MCF 10A (cell line): Measurements from ENCODE around the gene NUFIP1. TPM values are rescaled to one million over a fixed set of nuclear protein-coding genes. Genes with fewer than 3 reads are reported as not detected.

ENCODE experiments used
- BruUV-seq: library from RNA; stranded (reverse); fragments of 400-500 nt; replicated peaks from 2 replicates; lab custom pipeline; 2021; lab: Mats Ljungman, UMichigan
- CTCF ChIA-PET: fragments of 300-600 bp; sonication (Branson Sonifier 250); formaldehyde crosslinking; extraction: SDS; loops from one replicate; lab custom pipeline; 2021; ENCODE audit warnings: antibody characterized with exemption, inconsistent platforms; lab: Yijun Ruan, JAX
- POLR2A ChIA-PET: fragments of 300-600, 350-650 bp; sonication (Branson Sonifier 250); formaldehyde crosslinking; extraction: SDS; loops from one replicate; lab custom pipeline; 2020; ENCODE audit warnings: antibody characterized with exemption, inconsistent platforms; lab: Yijun Ruan, JAX
- DNase-seq: peaks from one replicate; pipeline ENCODE4 v3.0.0-alpha.2; 2018; ENCODE audit not compliant: unreplicated experiment
- H3K27ac Mint-ChIP-seq: one replicate; pipeline ENCODE4 v1.8.0; 2022; ENCODE audit warnings: mild to moderate bottlenecking, low read depth, mixed read lengths; ENCODE audit not compliant: unreplicated experiment
- H3K27me3 Mint-ChIP-seq: one replicate; pipeline ENCODE4 v1.8.0; 2022; ENCODE audit warnings: mixed read lengths; ENCODE audit not compliant: insufficient read depth, unreplicated experiment
- H3K36me3 Mint-ChIP-seq: one replicate; pipeline ENCODE4 v1.8.0; 2022; ENCODE audit warnings: mild to moderate bottlenecking, moderate library complexity, mixed read lengths; ENCODE audit not compliant: insufficient read depth, unreplicated experiment
- H3K4me1 Mint-ChIP-seq: one replicate; pipeline ENCODE4 v1.8.0; 2022; ENCODE audit warnings: mixed read lengths; ENCODE audit not compliant: insufficient read depth, unreplicated experiment
- H3K4me3 Mint-ChIP-seq: one replicate; pipeline ENCODE4 v1.8.0; 2022; ENCODE audit warnings: mild to moderate bottlenecking, moderate library complexity, mixed read lengths; ENCODE audit not compliant: unreplicated experiment
- H3K9me3 Mint-ChIP-seq: one replicate; pipeline ENCODE4 v1.8.0; 2022; ENCODE audit warnings: mixed read lengths; ENCODE audit not compliant: unreplicated experiment
- intact Hi-C: fragments of 100-400 bp; cut with micrococcal nuclease; formaldehyde crosslinking; loops from 2 replicates; pipeline ENCODE4 v1.14.1; 2022
- total RNA-seq: library from RNA; stranded (reverse); gene quantifications from 2 replicates; pipeline ENCODE4 v1.2.3, GENCODE V29; 2022
- TF ChIP-seq, protein P1 (sequence below): fragments of 200-600 bp; IDR thresholded peaks from one replicate; pipeline ENCODE4 v1.8.0; 2022; ENCODE audit warnings: antibody characterized with exemption, mild to moderate bottlenecking; ENCODE audit not compliant: unreplicated experiment

The NUFIP1 gene
- total RNA-seq, 1 experiment from 2014 or later, result 9.7 TPM

DNA sequence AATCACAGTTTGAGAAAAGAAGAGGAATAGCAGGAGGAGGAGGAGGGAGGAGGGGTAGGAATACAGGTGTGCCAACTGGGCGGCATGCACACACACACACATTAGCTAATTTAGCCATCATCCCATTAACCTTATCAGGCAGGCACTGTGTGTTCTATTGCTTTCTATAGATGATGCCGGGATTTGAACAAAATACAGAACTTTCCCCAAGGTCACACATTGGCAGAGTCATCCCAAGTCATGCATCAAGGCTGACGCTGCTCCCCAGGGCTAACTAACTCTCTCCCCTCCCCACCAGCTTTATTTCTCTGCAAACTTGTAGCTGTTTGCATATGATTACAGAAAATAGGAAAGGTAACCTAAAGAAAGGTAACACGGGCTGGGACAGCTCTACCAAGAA, 83.0 kb downstream of the NUFIP1 start:
- Mint-ChIP-seq H3K36me3 (no peaks in the 10 kb centered on the region), H3K27me3 (no peaks in the 10 kb centered on the region), H3K9me3 (no peaks in the 10 kb centered on the region), H3K4me3 (no peak overlapping the region), H3K27ac (no peak overlapping the region), H3K4me1 (peaks cover 7% of the 10 kb centered on the region)
- DNase-seq, result no peak
- TF ChIP-seq, protein P1, sequence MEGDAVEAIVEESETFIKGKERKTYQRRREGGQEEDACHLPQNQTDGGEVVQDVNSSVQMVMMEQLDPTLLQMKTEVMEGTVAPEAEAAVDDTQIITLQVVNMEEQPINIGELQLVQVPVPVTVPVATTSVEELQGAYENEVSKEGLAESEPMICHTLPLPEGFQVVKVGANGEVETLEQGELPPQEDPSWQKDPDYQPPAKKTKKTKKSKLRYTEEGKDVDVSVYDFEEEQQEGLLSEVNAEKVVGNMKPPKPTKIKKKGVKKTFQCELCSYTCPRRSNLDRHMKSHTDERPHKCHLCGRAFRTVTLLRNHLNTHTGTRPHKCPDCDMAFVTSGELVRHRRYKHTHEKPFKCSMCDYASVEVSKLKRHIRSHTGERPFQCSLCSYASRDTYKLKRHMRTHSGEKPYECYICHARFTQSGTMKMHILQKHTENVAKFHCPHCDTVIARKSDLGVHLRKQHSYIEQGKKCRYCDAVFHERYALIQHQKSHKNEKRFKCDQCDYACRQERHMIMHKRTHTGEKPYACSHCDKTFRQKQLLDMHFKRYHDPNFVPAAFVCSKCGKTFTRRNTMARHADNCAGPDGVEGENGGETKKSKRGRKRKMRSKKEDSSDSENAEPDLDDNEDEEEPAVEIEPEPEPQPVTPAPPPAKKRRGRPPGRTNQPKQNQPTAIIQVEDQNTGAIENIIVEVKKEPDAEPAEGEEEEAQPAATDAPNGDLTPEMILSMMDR, result no peak
- BruUV-seq, result no TSS peak
- POLR2A ChIA-PET, result interaction anchor here (1.2 to 1.9 kb wide), 2 partner anchors 9 to 10 kb away, joined by 5 read pairs; no protein-coding TSS in a partner anchor
- intact Hi-C loops, result no loop called here
- CTCF ChIA-PET, result interaction anchor here (1.6 kb wide), 1 partner anchor 10 kb away, joined by 4 read pairs; no protein-coding TSS in a partner anchor

DNA sequence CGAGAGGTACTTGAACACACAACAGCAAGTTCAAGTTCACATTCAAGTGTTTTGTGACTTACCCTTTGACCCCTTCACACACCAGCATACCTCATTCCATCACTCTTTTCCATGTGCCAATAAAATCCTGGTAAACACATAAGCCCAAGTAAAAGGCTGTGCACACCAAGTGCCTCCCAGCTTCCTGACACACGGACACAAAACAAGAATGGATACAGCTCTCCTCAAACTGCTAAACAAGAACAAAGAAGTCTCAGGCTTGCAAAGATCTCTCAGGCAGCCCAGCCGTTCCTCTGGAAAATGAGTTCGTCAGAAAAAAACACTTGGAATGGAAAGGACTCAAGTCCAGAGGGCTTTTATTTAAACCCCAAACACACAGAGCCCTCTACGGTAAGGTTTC, 83.7 kb downstream of the NUFIP1 start:
- Mint-ChIP-seq H3K4me3 (no peak overlapping the region), H3K27ac (no peak overlapping the region), H3K9me3 (no peaks in the 10 kb centered on the region), H3K4me1 (peaks cover 7% of the 10 kb centered on the region), H3K36me3 (no peaks in the 10 kb centered on the region), H3K27me3 (no peaks in the 10 kb centered on the region)
- TF ChIP-seq, protein P1, result no peak
- ChIA-PET CTCF (interaction anchor here (1.6 kb wide), 1 partner anchor 10 kb away, joined by 4 read pairs; no protein-coding TSS in a partner anchor), POLR2A (interaction anchor here (1.9 kb wide), 1 partner anchor 11 kb away, joined by 5 read pairs; no protein-coding TSS in a partner anchor)
- intact Hi-C loops, result no loop called here
- BruUV-seq, result no TSS peak
- DNase-seq, result no peak

DNA sequence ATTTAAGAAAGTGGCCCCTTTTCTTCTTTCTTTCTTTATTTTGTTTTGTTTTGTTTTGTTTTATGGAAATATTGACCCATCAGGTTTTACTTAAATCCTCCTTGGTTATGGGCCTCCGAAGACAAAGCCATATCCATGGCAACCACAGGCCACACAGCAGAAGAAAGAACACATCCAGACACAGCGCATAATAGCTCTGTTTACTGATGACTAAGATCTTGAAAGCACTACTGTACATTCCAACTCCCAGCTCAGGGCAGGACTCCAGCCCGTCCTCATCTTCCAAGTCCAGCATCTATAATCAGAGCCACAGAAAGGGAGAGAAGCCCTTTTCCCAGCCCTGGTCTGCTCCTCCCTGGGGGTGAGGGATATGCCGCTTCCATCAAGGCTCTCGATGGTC, 84.3 kb downstream of the NUFIP1 start:
- CTCF ChIA-PET, result no interaction called here
- peak; percentile 38 for DNase-seq

DNA sequence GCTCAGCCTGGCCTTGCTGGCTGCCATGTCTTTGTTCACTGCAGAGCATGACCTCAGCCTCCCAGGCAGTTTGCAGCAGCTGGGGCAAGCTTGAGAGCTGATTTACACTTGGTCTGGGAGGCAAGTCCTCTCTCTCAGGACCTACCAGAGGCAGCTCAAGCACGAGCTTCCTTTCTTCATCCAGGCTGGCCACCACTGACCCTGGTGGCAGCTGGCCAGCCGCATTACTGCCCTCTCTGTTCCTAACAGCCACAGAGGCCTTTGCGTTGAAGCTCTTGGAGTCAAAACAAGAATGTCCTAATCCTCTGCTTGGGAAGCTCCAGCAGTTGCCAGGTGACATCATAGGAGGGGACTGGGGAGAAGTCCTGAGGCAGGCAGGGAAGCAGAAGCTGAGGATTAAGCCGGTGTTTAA, 85.7 kb downstream of the NUFIP1 start:
- Mint-ChIP-seq H3K36me3 (peaks cover 1% of the 10 kb centered on the region), H3K9me3 (no peaks in the 10 kb centered on the region), H3K27ac (no peak overlapping the region), H3K4me1 (peaks cover 7% of the 10 kb centered on the region), H3K4me3 (no peak overlapping the region), H3K27me3 (no peaks in the 10 kb centered on the region)
- CTCF ChIA-PET, result interaction anchor here (0.6 kb wide), 1 partner anchor 335 kb away, joined by 4 read pairs; no protein-coding TSS in a partner anchor
- no TSS peak for BruUV-seq
- DNase-seq, result no peak
- TF ChIP-seq, protein P1, result no peak
- intact Hi-C loops, result no loop called here
- POLR2A ChIA-PET, result no interaction called here

More for the DNA sequence above, 84.3 kb downstream of the NUFIP1 start:
- TF ChIP-seq, protein P1, result no peak
- Mint-ChIP-seq H3K9me3 (no peaks in the 10 kb centered on the region), H3K27me3 (no peaks in the 10 kb centered on the region), H3K4me3 (no peak overlapping the region), H3K27ac (peak overlapping the region; percentile 70), H3K4me1 (peaks cover 7% of the 10 kb centered on the region), H3K36me3 (no peaks in the 10 kb centered on the region)
- no TSS peak for BruUV-seq
- intact Hi-C loops, result no loop called here
- POLR2A ChIA-PET, result interaction anchor here (0.7 kb wide), 1 partner anchor 53 kb away, joined by 3 read pairs; no protein-coding TSS in a partner anchor
